MM.1S (cell line): ENCODE results near the gene UBE2E1.

Experiments
- EZH2 ChIP-seq: fragments of 300-600 bp; sonication (generic); optimal IDR thresholded peaks from 2 replicates; pipeline ENCODE3; 2017; ENCODE audit warnings: low read depth, mild to moderate bottlenecking, antibody characterized with exemption, low read length, mixed read lengths
- TF ChIP-seq, protein P1 (sequence below): fragments of 300-600 bp; sonication (generic); IDR thresholded peaks from 2 replicates; pipeline ENCODE4 v1.5.1; 2016; ENCODE audit warnings: antibody characterized with exemption, low read length, mixed read lengths

GRCh38 chr3:23916886-23917678, 111.3 kb downstream of the UBE2E1 start, which contains the start of the genes NKIRAS1 and RPL15:
- TF ChIP-seq EZH2, result no peak
- TF ChIP-seq, protein P1, sequence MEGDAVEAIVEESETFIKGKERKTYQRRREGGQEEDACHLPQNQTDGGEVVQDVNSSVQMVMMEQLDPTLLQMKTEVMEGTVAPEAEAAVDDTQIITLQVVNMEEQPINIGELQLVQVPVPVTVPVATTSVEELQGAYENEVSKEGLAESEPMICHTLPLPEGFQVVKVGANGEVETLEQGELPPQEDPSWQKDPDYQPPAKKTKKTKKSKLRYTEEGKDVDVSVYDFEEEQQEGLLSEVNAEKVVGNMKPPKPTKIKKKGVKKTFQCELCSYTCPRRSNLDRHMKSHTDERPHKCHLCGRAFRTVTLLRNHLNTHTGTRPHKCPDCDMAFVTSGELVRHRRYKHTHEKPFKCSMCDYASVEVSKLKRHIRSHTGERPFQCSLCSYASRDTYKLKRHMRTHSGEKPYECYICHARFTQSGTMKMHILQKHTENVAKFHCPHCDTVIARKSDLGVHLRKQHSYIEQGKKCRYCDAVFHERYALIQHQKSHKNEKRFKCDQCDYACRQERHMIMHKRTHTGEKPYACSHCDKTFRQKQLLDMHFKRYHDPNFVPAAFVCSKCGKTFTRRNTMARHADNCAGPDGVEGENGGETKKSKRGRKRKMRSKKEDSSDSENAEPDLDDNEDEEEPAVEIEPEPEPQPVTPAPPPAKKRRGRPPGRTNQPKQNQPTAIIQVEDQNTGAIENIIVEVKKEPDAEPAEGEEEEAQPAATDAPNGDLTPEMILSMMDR, result peak; percentile 10; the same call in 1 of the 2 replicates
